SK-N-SH treated with all-trans-retinoic acid at 6 μM for 48 hours (cell line): ENCODE measurements around the gene KDELR3.

Source experiments
- ATAC-seq: fragments of 200-7000 bp; cut with Tn5 transposase; 3 replicates; pipeline ENCODE4 v1.9.1; 2020; ENCODE audit warnings: mild to moderate bottlenecking, moderate library complexity
- ARNTL ChIP-seq: fragments of 450-650 bp; formaldehyde crosslinking; IDR thresholded peaks from 2 replicates; pipeline ENCODE4 v1.5.0; 2020; ENCODE audit warnings: low read depth, mild to moderate bottlenecking, moderate library complexity, borderline replicate concordance
- BACH2 ChIP-seq: fragments of 250-450 bp; sonication (Bioruptor Pico); IDR thresholded peaks from 2 replicates; pipeline ENCODE4 v1.9.0; 2021; ENCODE audit warnings: mild to moderate bottlenecking, borderline replicate concordance
- CREB5 ChIP-seq: fragments of 250-450 bp; sonication (Bioruptor Pico); IDR thresholded peaks from 2 replicates; pipeline ENCODE4 v1.5.1; 2020; ENCODE audit warnings: low read depth, mild to moderate bottlenecking, moderate library complexity
- CSDC2 ChIP-seq: fragments of 250-450 bp; sonication (Bioruptor Pico); IDR thresholded peaks from 2 replicates; pipeline ENCODE4 v1.5.0; 2020; ENCODE audit warnings: mild to moderate bottlenecking, moderate library complexity
- GLIS3 ChIP-seq: fragments of 250-450 bp; sonication (Bioruptor Pico); IDR thresholded peaks from 2 replicates; pipeline ENCODE4 v1.5.0; 2020; ENCODE audit warnings: mild to moderate bottlenecking, moderate library complexity
- ISL1 ChIP-seq: fragments of 250-450 bp; sonication (Bioruptor Pico); IDR thresholded peaks from 2 replicates; pipeline ENCODE4 v2.1.2; 2022; ENCODE audit warnings: mild to moderate bottlenecking, moderate library complexity
- OSR1 ChIP-seq: fragments of 250-450 bp; sonication (Bioruptor Pico); IDR thresholded peaks from 2 replicates; pipeline ENCODE4 v1.8.0; 2022; ENCODE audit warnings: moderate library complexity, mild to moderate bottlenecking, inconsistent platforms
- PATZ1 ChIP-seq: fragments of 250-450 bp; sonication (Bioruptor Pico); IDR thresholded peaks from 2 replicates; pipeline ENCODE4 v1.8.0; 2020; ENCODE audit warnings: mild to moderate bottlenecking, moderate library complexity, borderline replicate concordance
- POU6F1 ChIP-seq: fragments of 250-450 bp; sonication (Bioruptor Pico); IDR thresholded peaks from 2 replicates; pipeline ENCODE4 v1.8.0; 2021; ENCODE audit warnings: low read depth, mild to moderate bottlenecking, moderate library complexity, borderline replicate concordance
- PPARA ChIP-seq: fragments of 250-450 bp; sonication (Bioruptor Pico); IDR thresholded peaks from 2 replicates; pipeline ENCODE4 v1.5.0; 2020; ENCODE audit warnings: mild to moderate bottlenecking, borderline replicate concordance
- RARB ChIP-seq: fragments of 250-450 bp; sonication (Bioruptor Pico); IDR thresholded peaks from 2 replicates; pipeline ENCODE4 v1.8.0; 2021; ENCODE audit warnings: mild to moderate bottlenecking, moderate library complexity
- SNAI2 ChIP-seq: fragments of 250-450 bp; sonication (Bioruptor Pico); IDR thresholded peaks from 2 replicates; pipeline ENCODE4 v1.5.0; 2020; ENCODE audit warnings: mild to moderate bottlenecking, moderate library complexity
- TCF4 ChIP-seq: fragments of 250-450 bp; sonication (Bioruptor Pico); IDR thresholded peaks from 2 replicates; pipeline ENCODE4 v1.8.0; 2021; ENCODE audit warnings: mild to moderate bottlenecking, moderate library complexity, borderline replicate concordance
- TOX ChIP-seq: fragments of 250-450 bp; sonication (Bioruptor Pico); IDR thresholded peaks from 2 replicates; pipeline ENCODE4 v1.8.0; 2021; ENCODE audit warnings: mild to moderate bottlenecking, moderate library complexity, borderline replicate concordance
- TSHZ2 ChIP-seq: fragments of 250-450 bp; sonication (Bioruptor Pico); IDR thresholded peaks from 2 replicates; pipeline ENCODE4 v1.5.0; 2020; ENCODE audit warnings: mild to moderate bottlenecking, moderate library complexity
- ZC3H10 ChIP-seq: fragments of 250-450 bp; sonication (Bioruptor Pico); IDR thresholded peaks from 2 replicates; pipeline ENCODE4 v1.5.1; 2021; ENCODE audit warnings: mild to moderate bottlenecking, moderate library complexity
- ZFP3 ChIP-seq: fragments of 250-450 bp; sonication (Bioruptor Pico); IDR thresholded peaks from 2 replicates; pipeline ENCODE4 v1.5.0; 2020; ENCODE audit warnings: mild to moderate bottlenecking, moderate library complexity
- ZFP30 ChIP-seq: fragments of 450-650 bp; formaldehyde crosslinking; IDR thresholded peaks from 2 replicates; pipeline ENCODE4 v1.5.0; 2022; ENCODE audit warnings: mild to moderate bottlenecking, moderate library complexity
- ZNF565 ChIP-seq: fragments of 450-650 bp; formaldehyde crosslinking; conservative IDR thresholded peaks from 2 replicates; pipeline ENCODE4 v1.5.0; 2020; ENCODE audit warnings: low read depth, mild to moderate bottlenecking, moderate library complexity
- ZNF70 ChIP-seq: fragments of 450-650 bp; formaldehyde crosslinking; IDR thresholded peaks from 2 replicates; pipeline ENCODE4 v1.5.0; 2020; ENCODE audit warnings: mild to moderate bottlenecking, moderate library complexity
- ZNF8 ChIP-seq: fragments of 450-650 bp; formaldehyde crosslinking; IDR thresholded peaks from 2 replicates; pipeline ENCODE4 v1.5.0; 2020; ENCODE audit warnings: mild to moderate bottlenecking, moderate library complexity

KDELR3 gene

DNA sequence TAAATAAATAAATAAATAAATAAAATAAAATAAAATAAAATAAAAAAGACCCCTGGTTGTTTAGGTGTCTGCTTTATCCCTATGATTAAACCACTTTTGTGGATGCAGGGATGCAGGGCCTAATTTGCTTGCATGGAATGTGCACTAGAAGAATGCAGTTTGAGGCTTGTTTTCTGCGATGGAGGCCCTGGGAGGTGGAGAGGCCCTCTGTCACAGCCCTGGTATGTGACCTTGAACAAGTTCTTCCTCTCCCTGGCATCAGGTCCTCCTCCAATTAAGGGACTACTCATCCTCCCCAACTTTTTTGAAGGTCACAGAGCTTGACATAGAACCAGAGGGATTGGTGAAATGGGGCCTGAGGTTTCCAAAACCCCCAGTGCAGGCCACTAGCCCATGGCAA lies 35.6 kb upstream of the KDELR3 start:
- no peak for TF ChIP-seq TCF4 (CRISPR knock-in tag)
- TF ChIP-seq, all 23 proteins: peak for 0
- ATAC-seq = no peak

- no peak for ATAC-seq
- TF ChIP-seq CREB5 (CRISPR knock-in tag) (no peak), OSR1 (CRISPR knock-in tag) (no peak), POU6F1 (CRISPR knock-in tag) (no peak), TCF4 (CRISPR knock-in tag) (no peak), ZFP3 (CRISPR knock-in tag) (no peak)
Observed at GRCh38 chr22:38433871-38434270, 34.0 kb upstream of the KDELR3 start.

DNA sequence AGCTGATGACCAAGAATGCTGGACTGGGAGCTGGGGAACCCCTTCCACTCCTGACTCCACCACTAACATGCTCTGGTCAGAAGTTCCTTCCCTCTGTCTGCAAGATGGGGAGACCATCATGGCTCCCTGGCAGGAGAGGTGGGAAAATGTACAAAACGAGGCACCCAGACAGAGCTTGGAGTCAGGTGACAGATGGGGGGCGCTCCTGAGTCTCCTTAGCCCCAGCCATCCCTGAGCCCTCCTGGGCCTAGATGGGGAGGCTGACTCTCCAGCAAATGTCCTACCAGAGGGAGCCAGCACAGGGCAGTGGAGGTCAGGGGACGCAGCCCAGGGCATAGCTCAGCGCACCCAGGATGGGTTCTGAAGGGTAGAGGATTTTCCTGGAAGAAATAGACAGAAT lies 32.9 kb upstream of the KDELR3 start:
- ATAC-seq = no peak
- TF ChIP-seq ARNTL (CRISPR knock-in tag) (no peak), CREB5 (CRISPR knock-in tag) (no peak), ZNF565 (CRISPR knock-in tag) (no peak), TSHZ2 (CRISPR knock-in tag) (no peak), SNAI2 (no peak), GLIS3 (no peak), ZC3H10 (CRISPR knock-in tag) (no peak), BACH2 (no peak), TCF4 (CRISPR knock-in tag) (no peak), ZFP3 (CRISPR knock-in tag) (no peak), POU6F1 (CRISPR knock-in tag) (no peak)

- no peak for ATAC-seq
- no peak for TF ChIP-seq PPARA (CRISPR knock-in tag)
- TF ChIP-seq ZNF8 (CRISPR knock-in tag) = no peak
- TF ChIP-seq RARB (CRISPR knock-in tag) = no peak
- TF ChIP-seq ZFP30 (CRISPR knock-in tag) = no peak
- no peak for TF ChIP-seq TOX (CRISPR knock-in tag)
- no peak for TF ChIP-seq TCF4 (CRISPR knock-in tag)
- TF ChIP-seq CSDC2 (CRISPR knock-in tag) = no peak
- no peak for TF ChIP-seq GLIS3
- TF ChIP-seq TSHZ2 (CRISPR knock-in tag) = no peak
- no peak for TF ChIP-seq ARNTL (CRISPR knock-in tag)
- TF ChIP-seq BACH2 = no peak
- no peak for TF ChIP-seq ISL1 (CRISPR knock-in tag)
- TF ChIP-seq OSR1 (CRISPR knock-in tag) = no peak
- no peak for TF ChIP-seq ZNF70 (CRISPR knock-in tag)
- TF ChIP-seq PATZ1 (CRISPR knock-in tag) = no peak
Observed at GRCh38 chr22:38435965-38436364, 31.9 kb upstream of the KDELR3 start.
